ENCODE results near the gene LYL1.

DNA sequence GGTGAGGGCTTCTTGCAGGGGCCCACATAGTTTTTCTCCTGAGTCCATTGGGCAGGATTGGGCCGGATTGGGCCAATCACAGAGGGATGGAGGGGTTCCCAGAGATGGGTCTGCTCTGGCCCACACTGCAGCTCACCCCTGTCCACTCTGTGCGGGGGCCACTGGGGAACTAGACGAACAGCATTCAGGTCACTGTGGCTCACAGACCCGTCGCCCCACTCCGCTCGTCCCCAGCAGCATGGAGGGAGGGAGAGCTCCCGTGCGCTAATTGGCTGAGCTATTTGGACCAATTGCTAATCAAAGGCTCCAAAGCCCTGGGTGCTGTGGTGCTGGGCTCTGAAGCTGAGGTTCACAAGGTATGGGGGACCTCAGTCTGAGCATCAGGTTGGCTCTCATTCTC is 26.7 kb upstream of the LYL1 start:
- TF ChIP-seq, protein P1, sequence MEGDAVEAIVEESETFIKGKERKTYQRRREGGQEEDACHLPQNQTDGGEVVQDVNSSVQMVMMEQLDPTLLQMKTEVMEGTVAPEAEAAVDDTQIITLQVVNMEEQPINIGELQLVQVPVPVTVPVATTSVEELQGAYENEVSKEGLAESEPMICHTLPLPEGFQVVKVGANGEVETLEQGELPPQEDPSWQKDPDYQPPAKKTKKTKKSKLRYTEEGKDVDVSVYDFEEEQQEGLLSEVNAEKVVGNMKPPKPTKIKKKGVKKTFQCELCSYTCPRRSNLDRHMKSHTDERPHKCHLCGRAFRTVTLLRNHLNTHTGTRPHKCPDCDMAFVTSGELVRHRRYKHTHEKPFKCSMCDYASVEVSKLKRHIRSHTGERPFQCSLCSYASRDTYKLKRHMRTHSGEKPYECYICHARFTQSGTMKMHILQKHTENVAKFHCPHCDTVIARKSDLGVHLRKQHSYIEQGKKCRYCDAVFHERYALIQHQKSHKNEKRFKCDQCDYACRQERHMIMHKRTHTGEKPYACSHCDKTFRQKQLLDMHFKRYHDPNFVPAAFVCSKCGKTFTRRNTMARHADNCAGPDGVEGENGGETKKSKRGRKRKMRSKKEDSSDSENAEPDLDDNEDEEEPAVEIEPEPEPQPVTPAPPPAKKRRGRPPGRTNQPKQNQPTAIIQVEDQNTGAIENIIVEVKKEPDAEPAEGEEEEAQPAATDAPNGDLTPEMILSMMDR (conservative IDR thresholded peaks at IDR 0.05), result no peak
- TF ChIP-seq ZFX (IDR thresholded peaks at IDR 0.05), result no peak

Measured in C4-2B (cell line).